Measurements from ENCODE around the gene POLR2F.

POLR2F gene

DNA sequence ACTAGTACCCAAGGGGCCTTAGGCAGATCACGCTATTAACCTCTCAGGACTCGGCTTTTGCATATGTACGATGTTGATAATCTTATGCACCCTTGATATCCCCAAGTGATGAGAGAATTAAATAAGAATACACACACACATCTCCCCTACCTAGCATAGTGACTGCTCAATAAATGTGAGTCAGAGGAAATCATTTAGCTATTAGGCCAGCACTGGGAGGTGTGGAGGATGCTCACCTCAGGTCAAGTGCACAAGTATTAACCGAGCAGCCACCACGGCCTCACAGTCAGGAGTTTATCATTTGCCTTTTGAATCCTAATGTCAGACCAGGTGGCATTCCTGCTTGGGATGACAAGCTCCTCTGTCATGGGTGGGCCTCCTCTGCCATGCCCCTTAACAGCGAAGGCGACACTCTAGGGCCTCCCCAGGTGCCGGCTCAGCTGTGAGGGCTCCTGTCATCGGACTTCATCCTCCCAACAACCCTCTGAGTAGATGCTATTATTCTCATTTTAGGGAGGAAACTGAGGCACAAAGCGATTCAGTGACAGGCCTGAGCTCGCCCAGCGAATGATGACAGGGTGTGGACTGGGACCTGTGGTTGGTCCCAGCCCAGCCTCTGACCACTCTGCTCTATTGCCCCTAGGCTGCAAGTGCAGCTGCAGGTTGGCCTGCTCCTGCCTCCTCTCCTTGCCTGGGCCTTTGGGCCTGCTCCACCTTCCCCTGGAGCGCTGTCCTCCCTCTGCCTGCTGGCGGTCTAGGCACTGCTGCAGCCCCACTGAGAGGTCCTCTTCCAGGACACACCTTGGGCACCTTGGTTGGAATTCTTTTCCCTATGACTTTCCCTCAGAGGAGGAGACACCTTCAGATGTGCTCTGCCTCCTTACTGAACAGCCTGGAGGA lies 35.9 kb downstream of the POLR2F start:
- Mint-ChIP-seq H3K27ac (no peak overlapping the region), H3K27me3 (peaks cover 1% of the 10 kb centered on the region), H3K9me3 (no peaks in the 10 kb centered on the region), H3K4me1 (ENCODE audit: low read depth) (peaks cover 9% of the 10 kb centered on the region), H3K4me3 (no peak overlapping the region), H3K36me3 (ENCODE audit: low read depth) (no peaks in the 10 kb centered on the region)
- intact Hi-C loops (cut with micrococcal nuclease): no loop called here

DNA sequence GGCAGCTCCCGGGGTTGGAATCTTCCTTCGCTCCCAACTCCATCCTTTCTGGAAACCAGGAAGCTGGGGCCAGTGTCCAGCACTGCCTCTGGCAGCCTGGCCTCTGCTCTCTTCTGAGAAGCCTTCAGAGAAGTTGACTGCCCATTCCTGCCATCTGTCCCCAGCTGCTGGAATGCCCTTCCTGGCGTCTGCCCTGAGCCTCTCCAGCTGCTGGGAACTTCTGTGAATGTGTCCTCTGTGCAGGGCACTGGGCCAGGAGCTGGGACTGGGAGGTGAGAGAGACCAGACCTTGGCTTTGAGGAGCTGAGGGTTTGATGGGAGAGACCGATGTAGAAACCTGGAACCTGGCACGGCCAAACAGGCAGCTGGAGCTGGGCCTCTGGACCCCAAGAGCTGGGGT lies 36.8 kb downstream of the POLR2F start:
- H3K36me3 Mint-ChIP-seq (ENCODE audit: low read depth): no peaks in the 10 kb centered on the region
- H3K27ac Mint-ChIP-seq: no peak overlapping the region
- H3K27me3 Mint-ChIP-seq: peaks cover 1% of the 10 kb centered on the region
- H3K4me3 Mint-ChIP-seq: no peak overlapping the region
- H3K4me1 Mint-ChIP-seq (ENCODE audit: low read depth): peaks cover 9% of the 10 kb centered on the region
- no peaks in the 10 kb centered on the region for H3K9me3 Mint-ChIP-seq
- intact Hi-C loops (cut with micrococcal nuclease): no loop called here

DNA sequence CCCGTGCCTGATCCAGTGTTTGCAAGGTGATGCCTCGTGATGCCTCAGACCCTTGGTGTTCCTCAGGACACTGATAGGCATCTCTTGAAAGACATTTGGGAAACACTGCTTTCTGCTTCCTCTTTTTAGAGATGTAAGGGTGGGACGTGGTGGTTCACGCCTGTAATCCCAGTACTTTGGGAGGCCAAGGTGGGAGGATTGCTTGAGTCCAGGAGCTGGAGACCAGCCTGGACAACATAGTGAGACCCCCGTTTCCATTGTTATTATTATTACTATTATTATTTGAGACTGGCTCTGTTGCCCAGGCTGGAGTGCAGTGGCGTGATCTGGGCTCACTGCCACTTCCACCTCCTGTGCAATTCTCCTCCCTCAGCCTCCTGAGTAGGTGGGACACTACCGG lies 37.4 kb downstream of the POLR2F start:
- Mint-ChIP-seq H3K27ac (no peak overlapping the region), H3K27me3 (peaks cover 1% of the 10 kb centered on the region), H3K4me1 (ENCODE audit: low read depth) (peaks cover 9% of the 10 kb centered on the region), H3K9me3 (no peaks in the 10 kb centered on the region), H3K36me3 (ENCODE audit: low read depth) (no peaks in the 10 kb centered on the region), H3K4me3 (no peak overlapping the region)
- intact Hi-C loops (cut with micrococcal nuclease): no loop called here

GRCh38 chr22:37991731-37992442 lies 38.4 kb downstream of the POLR2F start:
- intact Hi-C loops (cut with micrococcal nuclease): no loop called here
- Mint-ChIP-seq H3K4me1 (ENCODE audit: low read depth) (peaks cover 16% of the 10 kb centered on the region), H3K4me3 (no peak overlapping the region), H3K36me3 (ENCODE audit: low read depth) (no peaks in the 10 kb centered on the region), H3K9me3 (no peaks in the 10 kb centered on the region), H3K27ac (no peak overlapping the region), H3K27me3 (peaks cover 1% of the 10 kb centered on the region)

GRCh38 chr22:37994049-37994448 lies 40.5 kb downstream of the POLR2F start:
- intact Hi-C loops (cut with micrococcal nuclease): no loop called here
- Mint-ChIP-seq H3K27me3 (peaks cover 5% of the 10 kb centered on the region), H3K36me3 (ENCODE audit: low read depth) (no peaks in the 10 kb centered on the region), H3K9me3 (no peaks in the 10 kb centered on the region), H3K27ac (no peak overlapping the region), H3K4me1 (ENCODE audit: low read depth) (peaks cover 16% of the 10 kb centered on the region), H3K4me3 (no peak overlapping the region)

- intact Hi-C loops (cut with micrococcal nuclease): no loop called here
- peaks cover 19% of the 10 kb centered on the region for H3K4me1 Mint-ChIP-seq (ENCODE audit: low read depth)
- H3K4me3 Mint-ChIP-seq: no peak overlapping the region
Measured at GRCh38 chr22:37994982-37995381, 41.5 kb downstream of the POLR2F start.

DNA sequence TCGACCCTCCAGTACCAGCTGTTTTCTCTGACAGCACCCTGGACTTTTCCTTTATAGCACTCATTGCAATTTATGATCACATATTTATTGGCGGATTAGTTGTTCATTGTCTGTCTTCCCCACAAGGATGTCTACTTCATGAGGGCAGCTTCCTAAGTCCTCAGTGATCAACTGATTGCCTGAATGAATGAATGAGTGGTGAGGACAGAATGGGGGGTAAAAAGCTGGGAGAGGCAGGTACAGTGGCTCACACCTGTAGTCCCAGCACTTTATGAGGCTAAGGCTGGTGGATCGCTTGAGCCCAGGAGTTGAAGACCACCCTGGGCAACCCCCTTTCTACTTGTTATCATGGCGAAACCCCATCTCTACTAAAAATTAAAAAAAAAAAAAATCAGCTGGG lies 42.0 kb downstream of the POLR2F start:
- no peak overlapping the region for H3K4me3 Mint-ChIP-seq
- H3K4me1 Mint-ChIP-seq (ENCODE audit: low read depth): peaks cover 22% of the 10 kb centered on the region
- intact Hi-C loops (cut with micrococcal nuclease): no loop called here
- H3K27me3 Mint-ChIP-seq: peaks cover 9% of the 10 kb centered on the region
- H3K9me3 Mint-ChIP-seq: no peaks in the 10 kb centered on the region
- no peaks in the 10 kb centered on the region for H3K36me3 Mint-ChIP-seq (ENCODE audit: low read depth)
- no peak overlapping the region for H3K27ac Mint-ChIP-seq

More at GRCh38 chr22:37994982-37995381, 41.5 kb downstream of the POLR2F start:
- no peaks in the 10 kb centered on the region for H3K9me3 Mint-ChIP-seq
- no peaks in the 10 kb centered on the region for H3K36me3 Mint-ChIP-seq (ENCODE audit: low read depth)
- H3K27me3 Mint-ChIP-seq: peaks cover 5% of the 10 kb centered on the region
- H3K27ac Mint-ChIP-seq: no peak overlapping the region

GRCh38 chr22:37996079-37996478 lies 42.6 kb downstream of the POLR2F start:
- H3K4me1 Mint-ChIP-seq (ENCODE audit: low read depth): peaks cover 22% of the 10 kb centered on the region
- no peak overlapping the region for H3K4me3 Mint-ChIP-seq
- H3K27me3 Mint-ChIP-seq: peaks cover 9% of the 10 kb centered on the region
- no peaks in the 10 kb centered on the region for H3K36me3 Mint-ChIP-seq (ENCODE audit: low read depth)
- intact Hi-C loops (cut with micrococcal nuclease): no loop called here
- no peak overlapping the region for H3K27ac Mint-ChIP-seq
- no peaks in the 10 kb centered on the region for H3K9me3 Mint-ChIP-seq

GRCh38 chr22:37996515-37997246 lies 43.2 kb downstream of the POLR2F start:
- H3K9me3 Mint-ChIP-seq: no peaks in the 10 kb centered on the region
- peaks cover 22% of the 10 kb centered on the region for H3K4me1 Mint-ChIP-seq (ENCODE audit: low read depth)
- H3K4me3 Mint-ChIP-seq: no peak overlapping the region
- no peak overlapping the region for H3K27ac Mint-ChIP-seq
- intact Hi-C loops (cut with micrococcal nuclease): no loop called here
- H3K36me3 Mint-ChIP-seq (ENCODE audit: low read depth): no peaks in the 10 kb centered on the region
- peaks cover 7% of the 10 kb centered on the region for H3K27me3 Mint-ChIP-seq

- no peak overlapping the region for H3K4me3 Mint-ChIP-seq
- no peaks in the 10 kb centered on the region for H3K9me3 Mint-ChIP-seq
- H3K27ac Mint-ChIP-seq: no peak overlapping the region
- H3K4me1 Mint-ChIP-seq (ENCODE audit: low read depth): peaks cover 13% of the 10 kb centered on the region
- no peaks in the 10 kb centered on the region for H3K36me3 Mint-ChIP-seq (ENCODE audit: low read depth)
- intact Hi-C loops (cut with micrococcal nuclease): no loop called here
- H3K27me3 Mint-ChIP-seq: peaks cover 7% of the 10 kb centered on the region
Measured at GRCh38 chr22:37998543-37998942, 45.0 kb downstream of the POLR2F start.

GRCh38 chr22:37999236-37999635 lies 45.7 kb downstream of the POLR2F start:
- no peak overlapping the region for H3K27ac Mint-ChIP-seq
- H3K9me3 Mint-ChIP-seq: no peaks in the 10 kb centered on the region
- peaks cover 7% of the 10 kb centered on the region for H3K27me3 Mint-ChIP-seq
- H3K4me1 Mint-ChIP-seq (ENCODE audit: low read depth): peaks cover 13% of the 10 kb centered on the region
- no peaks in the 10 kb centered on the region for H3K36me3 Mint-ChIP-seq (ENCODE audit: low read depth)
- H3K4me3 Mint-ChIP-seq: no peak overlapping the region
- intact Hi-C loops (cut with micrococcal nuclease): no loop called here

- H3K4me3 Mint-ChIP-seq: no peak overlapping the region
- H3K4me1 Mint-ChIP-seq (ENCODE audit: low read depth): peaks cover 13% of the 10 kb centered on the region
- peaks cover 7% of the 10 kb centered on the region for H3K27me3 Mint-ChIP-seq
- no peaks in the 10 kb centered on the region for H3K9me3 Mint-ChIP-seq
- no peak overlapping the region for H3K27ac Mint-ChIP-seq
- no peaks in the 10 kb centered on the region for H3K36me3 Mint-ChIP-seq (ENCODE audit: low read depth)
- intact Hi-C loops (cut with micrococcal nuclease): no loop called here
Measured at GRCh38 chr22:37999640-38000272, 46.3 kb downstream of the POLR2F start.

DNA sequence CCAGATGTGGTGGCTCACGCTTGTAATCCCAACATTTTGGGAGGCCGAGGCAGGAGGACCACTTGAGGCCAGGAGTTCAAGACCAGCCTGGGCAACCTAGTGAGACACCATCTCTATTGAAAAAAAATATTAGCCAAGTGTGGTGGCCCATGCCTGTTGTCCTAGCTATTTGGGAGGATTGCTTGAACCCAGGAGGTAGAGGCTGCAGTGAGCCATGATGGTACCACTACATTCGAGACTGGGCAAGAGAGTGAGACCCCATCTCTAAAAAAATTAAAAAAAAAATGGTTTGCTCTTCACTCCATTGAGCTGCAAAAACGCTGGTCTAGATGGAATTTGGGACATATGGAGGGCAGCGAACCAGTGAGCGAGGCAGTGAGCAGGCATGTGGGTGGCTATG lies 52.4 kb downstream of the POLR2F start:
- H3K4me1 Mint-ChIP-seq (ENCODE audit: low read depth): no peaks in the 10 kb centered on the region
- intact Hi-C loops (cut with micrococcal nuclease): no loop called here
- H3K4me3 Mint-ChIP-seq: no peak overlapping the region
- H3K36me3 Mint-ChIP-seq (ENCODE audit: low read depth): no peaks in the 10 kb centered on the region
- H3K27me3 Mint-ChIP-seq: no peaks in the 10 kb centered on the region
- H3K27ac Mint-ChIP-seq: no peak overlapping the region
- no peaks in the 10 kb centered on the region for H3K9me3 Mint-ChIP-seq
